ENCODE measurements around the gene FGFR4. TPM values are rescaled to one million over a fixed set of nuclear protein-coding genes. Genes with fewer than 3 reads are reported as not detected.
A peak's percentile ranks its signal among the peaks of the same experiment; 100 is the strongest.

The FGFR4 gene
- total RNA-seq, 4 donors from 2014 or later, result 15.3 to 86.2 (median 22.2) TPM

GRCh38 chr5:177116631-177117373 lies 30.1 kb downstream of the FGFR4 start:
- intact Hi-C loops (cut with DNase I; ENCODE audit: low total_unique reads), result no loop called here
- Histone ChIP-seq H3K27me3 (no peaks in the 10 kb centered on the region), H3K9me3 (no peaks in the 10 kb centered on the region), H3K4me3 (peak overlapping the region in 2 of 4 donors; percentile 4 to 25), H3K27ac (peak overlapping the region; percentile 36 to 81 (median 74)), H3K4me1 (peaks cover 0 to 16% (median 4%) of the 10 kb centered on the region in 4 donors), H3K36me3 (no peaks in the 10 kb centered on the region)
- WGBS, 2 donors (ENCODE audit: low coverage in 1 of 2), result 58 to 67% methylated on average over 10 to 42 of the region's 49 CpGs
- peak; percentile 80 for DNase-seq
- TF ChIP-seq CTCF (IDR thresholded peaks at IDR 0.05), result no peak
- no peak for TF ChIP-seq POLR2A (IDR thresholded peaks at IDR 0.05)
- TF ChIP-seq POLR2AphosphoS5 (IDR thresholded peaks at IDR 0.05), result peak in 1 of 3 donors; percentile 40
- no peak for TF ChIP-seq EP300 (IDR thresholded peaks at IDR 0.05; ENCODE audit: low read depth)
- in situ Hi-C loops (cut with MboI; ENCODE audit: low pct_ligation_motif_present in 1 of 4, low pct_unique_long_range_greater_than_20kb in 1 of 4, low sequenced_read_pairs in 3 of 4), result loop anchor here in 1 of 4 donors (25.0 kb wide), 1 partner anchor 170 kb away; no protein-coding TSS in a partner anchor

- TF ChIP-seq POLR2AphosphoS5 (IDR thresholded peaks at IDR 0.05) (no peak), EP300 (IDR thresholded peaks at IDR 0.05; ENCODE audit: low read depth) (no peak), CTCF (IDR thresholded peaks at IDR 0.05) (no peak), POLR2A (IDR thresholded peaks at IDR 0.05) (no peak)
- intact Hi-C loops (cut with DNase I; ENCODE audit: low total_unique reads), result no loop called here
- no peak overlapping the region for H3K4me3 ChIP-seq
- no peak for DNase-seq
- peak overlapping the region in 2 of 4 donors; percentile 70 to 81 for H3K27ac ChIP-seq
- in situ Hi-C loops (cut with MboI; ENCODE audit: low pct_ligation_motif_present in 1 of 4, low pct_unique_long_range_greater_than_20kb in 1 of 4, low sequenced_read_pairs in 3 of 4), result loop anchor here in 1 of 4 donors (25.0 kb wide), 1 partner anchor 170 kb away; no protein-coding TSS in a partner anchor
- H3K36me3 ChIP-seq, result no peaks in the 10 kb centered on the region
- H3K27me3 ChIP-seq, result no peaks in the 10 kb centered on the region
- H3K4me1 ChIP-seq, result peaks cover 0 to 15% (median 4%) of the 10 kb centered on the region in 4 donors
- H3K9me3 ChIP-seq, result no peaks in the 10 kb centered on the region
- 95 to 96% methylated on average over 14 to 30 of the region's 30 CpGs for WGBS, 2 donors (ENCODE audit: low coverage in 1 of 2)
These were observed 30.8 kb downstream of the FGFR4 start for GRCh38 chr5:177117441-177118045.

- H3K27me3 ChIP-seq, result no peaks in the 10 kb centered on the region
- H3K4me3 ChIP-seq, result no peak overlapping the region
- H3K9me3 ChIP-seq, result no peaks in the 10 kb centered on the region
- no peak overlapping the region for H3K27ac ChIP-seq
- H3K36me3 ChIP-seq, result no peaks in the 10 kb centered on the region
- no peak for DNase-seq
- intact Hi-C loops (cut with DNase I; ENCODE audit: low total_unique reads) (no loop called here), in situ Hi-C loops (cut with MboI; ENCODE audit: low pct_ligation_motif_present in 1 of 4, low pct_unique_long_range_greater_than_20kb in 1 of 4, low sequenced_read_pairs in 3 of 4) (loop anchor here in 1 of 4 donors (25.0 kb wide), 1 partner anchor 165 kb away; no protein-coding TSS in a partner anchor)
- no peak for TF ChIP-seq EP300 (IDR thresholded peaks at IDR 0.05; ENCODE audit: low read depth)
- H3K4me1 ChIP-seq, result no peaks in the 10 kb centered on the region
- 97 to 100% methylated on average over 4 to 5 of the region's 5 CpGs for WGBS, 2 donors (ENCODE audit: low coverage in 1 of 2)
These were observed 35.9 kb downstream of the FGFR4 start for GRCh38 chr5:177122566-177122965.

GRCh38 chr5:177123789-177124485 lies 37.2 kb downstream of the FGFR4 start:
- H3K27me3 ChIP-seq, result no peaks in the 10 kb centered on the region
- H3K9me3 ChIP-seq, result no peaks in the 10 kb centered on the region
- H3K27ac ChIP-seq, result no peak overlapping the region
- 77 to 83% methylated on average over 7 to 15 of the region's 15 CpGs for WGBS, 2 donors (ENCODE audit: low coverage in 1 of 2)
- no peak for TF ChIP-seq CTCF (IDR thresholded peaks at IDR 0.05)
- TF ChIP-seq POLR2A (IDR thresholded peaks at IDR 0.05), result no peak
- TF ChIP-seq EP300 (IDR thresholded peaks at IDR 0.05; ENCODE audit: low read depth), result no peak
- no peak for TF ChIP-seq POLR2AphosphoS5 (IDR thresholded peaks at IDR 0.05)
- intact Hi-C loops (cut with DNase I; ENCODE audit: low total_unique reads) (no loop called here), in situ Hi-C loops (cut with MboI; ENCODE audit: low pct_ligation_motif_present in 1 of 4, low pct_unique_long_range_greater_than_20kb in 1 of 4, low sequenced_read_pairs in 3 of 4) (loop anchor here in 1 of 4 donors (25.0 kb wide), 1 partner anchor 163 kb away; no protein-coding TSS in a partner anchor)
- no peaks in the 10 kb centered on the region for H3K4me1 ChIP-seq
- H3K4me3 ChIP-seq, result no peak overlapping the region
- DNase-seq, result no peak
- H3K36me3 ChIP-seq, result no peaks in the 10 kb centered on the region

Data from transverse colon (tissue), 4 donors.